GM15510 (cell line): Measurements from ENCODE around the gene DTYMK.
A peak's percentile ranks its signal among the peaks of the same experiment; 100 is the strongest.

Experiments used
- POLR2A ChIP-seq: IDR thresholded peaks from 3 replicates; pipeline ENCODE4 v1.6.1; 2011; ENCODE audit warnings: borderline replicate concordance; ENCODE audit not compliant: insufficient read length; ENCODE audit errors: extremely low read depth

Gene DTYMK

DNA sequence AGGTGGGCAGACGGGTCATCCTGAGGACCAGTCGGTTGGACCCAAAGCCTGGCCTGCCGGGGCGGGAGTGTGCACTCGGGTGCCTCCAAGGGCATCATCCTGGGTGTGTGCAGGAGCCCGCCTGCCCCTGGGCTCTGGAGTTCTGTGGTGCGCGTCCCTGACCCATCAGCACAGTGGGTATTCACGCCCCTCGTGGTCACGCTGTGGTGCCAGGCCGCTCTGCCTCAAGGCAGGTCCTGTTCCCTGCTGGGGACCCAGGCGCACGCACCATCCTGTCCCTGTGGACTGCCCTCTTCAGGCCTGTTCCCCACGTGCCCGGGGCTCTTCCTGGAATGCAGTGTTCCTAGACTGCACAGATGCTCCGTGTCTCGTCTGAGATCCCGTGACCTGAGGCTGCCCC is 33.5 kb upstream of the DTYMK start:
- TF ChIP-seq POLR2A: no peak

DNA sequence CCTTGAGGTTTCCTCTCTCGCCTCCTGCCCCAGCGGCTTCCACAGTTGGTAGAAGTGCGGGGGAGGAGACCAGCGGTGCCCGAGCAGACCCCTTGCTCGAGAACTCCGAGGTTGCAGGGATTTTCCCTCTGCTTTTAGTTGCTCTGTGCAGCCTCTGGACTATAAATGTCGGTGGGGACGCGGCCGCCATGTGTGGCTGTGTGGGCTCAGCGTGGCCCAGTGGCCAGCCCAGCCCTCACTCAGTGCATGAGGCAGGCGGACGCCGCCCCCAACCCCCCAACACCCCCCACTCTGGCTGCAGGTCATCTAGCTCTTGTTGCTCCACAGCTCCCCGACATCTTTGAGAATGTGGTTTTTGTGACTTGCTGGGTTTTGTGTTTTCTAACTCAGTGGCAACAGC is 32.5 kb upstream of the DTYMK start:
- no peak for TF ChIP-seq POLR2A

GRCh38 chr2:241708879-241709278 is 22.3 kb upstream of the DTYMK start:
- TF ChIP-seq POLR2A: no peak

DNA sequence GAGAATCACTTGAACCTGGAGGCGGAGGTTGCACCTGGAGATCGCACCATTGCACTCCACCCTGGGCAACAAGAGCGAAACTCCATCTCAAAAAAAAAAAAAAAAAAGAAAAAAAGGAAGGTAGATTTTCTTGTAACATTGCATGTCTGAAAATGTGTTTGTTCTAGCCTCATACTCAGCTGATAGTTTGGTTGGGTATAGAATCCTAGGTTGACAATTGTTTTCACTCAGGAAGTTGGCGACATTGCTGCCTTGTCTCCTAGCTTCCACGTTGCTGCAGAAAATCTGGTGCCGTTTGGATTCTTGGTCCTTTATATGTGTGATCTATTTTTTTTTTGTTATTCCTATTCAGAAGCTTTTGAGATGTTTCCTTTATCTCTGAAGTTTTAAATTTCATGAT is 19.9 kb upstream of the DTYMK start:
- TF ChIP-seq POLR2A: no peak

DNA sequence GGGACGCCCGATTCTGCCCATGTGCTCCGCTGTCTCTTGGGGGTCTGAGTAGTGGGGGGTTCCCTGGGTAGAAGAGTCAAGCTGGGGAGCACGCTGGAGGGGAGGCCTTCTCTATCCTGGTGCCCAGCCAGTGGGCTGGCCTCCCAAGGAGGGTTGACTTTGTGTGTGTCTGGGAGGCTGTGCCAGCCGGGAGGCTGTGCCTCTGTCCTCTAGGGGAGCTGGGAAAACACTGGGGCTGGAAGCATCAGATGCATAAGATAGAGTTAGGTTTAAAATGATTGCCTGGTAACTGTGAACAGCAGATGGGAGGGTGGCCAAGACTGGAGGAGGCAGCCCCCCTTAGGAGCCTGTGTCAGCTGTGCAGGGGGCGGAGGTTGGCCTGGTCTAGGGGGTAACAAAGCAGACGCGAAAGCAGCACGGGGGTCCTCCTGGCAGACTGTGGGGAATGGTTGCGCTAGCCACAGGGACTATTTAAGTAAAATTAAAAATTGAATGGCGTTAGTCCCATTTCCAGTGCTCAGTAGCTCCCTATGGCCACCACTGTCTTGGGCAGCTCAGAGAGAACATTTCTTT is 16.5 kb upstream of the DTYMK start:
- no peak for TF ChIP-seq POLR2A

DNA sequence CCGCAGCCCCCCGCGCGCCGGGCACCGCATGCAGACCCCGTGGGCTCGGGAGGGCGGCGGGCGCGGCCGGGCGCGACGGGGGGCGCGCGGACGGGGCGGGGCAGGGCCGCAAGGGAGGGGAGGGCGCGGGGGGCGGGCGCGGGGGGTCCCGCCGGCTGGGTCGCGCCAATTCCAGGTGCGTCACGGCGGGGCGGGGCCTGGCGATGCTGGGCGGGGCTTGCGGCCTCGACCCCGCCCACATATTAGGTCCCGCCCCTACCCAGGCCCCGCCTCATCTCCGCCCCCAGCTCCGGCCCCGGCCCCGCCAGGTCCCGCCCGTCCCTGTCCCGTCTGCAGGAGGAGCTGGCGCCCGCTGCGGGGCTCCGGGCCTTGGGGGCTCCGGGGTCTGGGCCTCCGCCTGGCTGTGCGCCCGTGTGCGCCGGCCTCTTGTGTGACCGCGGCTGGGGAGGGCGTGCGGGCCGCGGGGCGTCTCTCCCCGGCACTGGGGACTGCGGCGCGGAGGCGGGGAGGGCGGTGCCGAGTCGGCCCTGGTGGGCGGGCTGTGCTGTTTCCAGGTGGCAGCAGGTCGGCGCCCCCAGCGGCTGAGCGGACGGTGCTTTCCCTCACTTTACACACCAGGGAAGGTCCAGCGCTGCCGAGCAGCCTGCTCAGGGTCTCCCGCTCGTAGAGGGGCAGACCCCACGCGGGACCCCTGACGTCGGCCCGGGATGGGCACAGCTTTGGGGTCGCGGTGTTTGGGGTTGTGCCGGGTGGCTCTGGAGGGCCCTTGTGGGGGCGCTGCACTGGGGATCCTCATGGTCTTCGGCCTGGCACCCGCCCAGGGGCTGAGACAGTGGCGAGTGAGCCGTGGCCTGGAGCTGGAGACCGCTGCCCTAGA is 15.8 kb upstream of the DTYMK start:
- TF ChIP-seq POLR2A: no peak

- peak; percentile 80 for TF ChIP-seq POLR2A
These were observed 15.0 kb upstream of the DTYMK start, which contains the start of gene ING5 for GRCh38 chr2:241701399-241702154. Gene ING5 (plus strand): TSS chr2:241702039. CDS start chr2:241702066, 27 bp downstream.

GRCh38 chr2:241701149-241701398 is 14.5 kb upstream of the DTYMK start:
- TF ChIP-seq POLR2A: no peak

- TF ChIP-seq POLR2A: no peak
These were observed 9.0 kb upstream of the DTYMK start for GRCh38 chr2:241695651-241696050.

GRCh38 chr2:241692448-241692847 is 5.8 kb upstream of the DTYMK start:
- no peak for TF ChIP-seq POLR2A

GRCh38 chr2:241690202-241690717 is 3.6 kb upstream of the DTYMK start:
- TF ChIP-seq POLR2A: no peak

DNA sequence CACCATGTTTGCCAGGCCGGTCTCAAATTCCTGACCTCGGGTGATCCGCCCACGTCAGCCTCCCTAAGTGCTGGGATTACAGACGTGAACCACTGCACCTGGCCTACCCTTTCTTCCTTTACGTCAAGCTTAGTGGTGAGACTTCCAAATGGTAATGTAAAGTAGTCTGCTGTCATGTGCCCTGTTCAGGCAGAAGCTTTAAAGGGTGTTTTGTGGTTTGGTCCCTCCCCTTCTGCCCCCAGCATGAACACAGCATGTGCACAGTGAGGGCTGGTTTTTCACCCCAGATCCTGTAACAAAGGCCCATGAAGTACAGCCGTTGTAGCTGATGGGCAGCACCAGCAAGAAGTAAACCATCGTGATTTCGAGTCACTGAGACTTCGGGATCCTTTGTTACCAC is 2.7 kb upstream of the DTYMK start:
- TF ChIP-seq POLR2A: no peak

DNA sequence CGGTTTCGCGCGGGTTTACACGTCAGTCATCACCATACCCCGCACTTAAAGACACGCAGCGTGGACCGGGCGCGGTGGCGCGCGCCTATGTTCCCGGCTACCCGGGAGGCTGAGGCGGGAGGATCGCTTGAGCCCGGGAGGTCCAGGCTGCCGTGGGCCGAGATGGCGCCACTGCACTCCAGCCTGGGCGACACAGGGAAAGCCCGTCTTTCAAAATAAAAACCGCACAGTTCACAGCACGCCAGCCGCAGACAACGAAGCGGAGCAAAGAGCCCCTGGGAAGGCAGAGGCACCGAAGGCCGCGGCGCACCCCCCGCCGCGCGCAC is 328 bp downstream of the DTYMK start:
- no peak for TF ChIP-seq POLR2A

DNA sequence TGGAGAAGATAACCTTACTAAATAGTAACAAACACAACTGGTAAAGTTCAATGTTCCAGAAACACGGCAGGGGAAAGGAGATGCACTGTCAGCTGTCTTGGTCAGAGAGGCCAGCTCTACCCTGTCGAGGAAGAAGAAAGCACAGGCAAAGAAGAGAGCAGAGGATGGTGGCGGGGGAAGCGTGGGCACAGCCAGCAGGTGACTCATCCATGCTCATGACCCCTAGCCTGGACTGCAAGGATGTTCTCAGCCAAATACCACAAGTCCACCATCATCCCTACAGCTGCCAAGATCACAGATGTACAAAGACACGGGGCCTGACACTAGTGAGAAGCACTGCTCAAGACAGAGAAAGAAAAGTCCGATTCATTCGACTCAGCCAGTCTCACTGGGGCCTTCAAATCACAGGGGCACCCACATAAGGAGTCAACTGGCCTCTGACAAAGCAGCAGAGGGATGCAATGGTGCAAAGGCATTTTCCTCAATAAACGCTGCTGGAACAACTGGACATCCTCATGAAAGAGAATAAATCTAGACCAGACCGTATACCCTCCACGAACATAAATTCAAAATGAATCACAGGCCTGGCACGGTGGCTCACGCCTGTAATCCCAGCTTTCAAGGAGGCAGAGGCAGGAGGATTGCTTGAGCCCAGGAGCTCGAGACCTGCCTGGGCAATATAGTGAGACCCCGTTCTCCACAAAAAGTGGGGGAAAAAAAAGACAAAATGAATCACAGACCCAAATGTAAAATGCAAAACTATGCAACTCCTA is 5.6 kb downstream of the DTYMK start:
- TF ChIP-seq POLR2A: no peak

GRCh38 chr2:241680044-241680443 is 6.6 kb downstream of the DTYMK start:
- TF ChIP-seq POLR2A: no peak
